HG03097 (cell line): ENCODE data around the gene RXRB.

Experiments used
- ATAC-seq: cut with Tn5 transposase; IDR thresholded peaks from one replicate; pipeline ENCODE4 v1.9.1; 2021; ENCODE audit not compliant: unreplicated experiment, low FRiP score

RXRB gene

DNA sequence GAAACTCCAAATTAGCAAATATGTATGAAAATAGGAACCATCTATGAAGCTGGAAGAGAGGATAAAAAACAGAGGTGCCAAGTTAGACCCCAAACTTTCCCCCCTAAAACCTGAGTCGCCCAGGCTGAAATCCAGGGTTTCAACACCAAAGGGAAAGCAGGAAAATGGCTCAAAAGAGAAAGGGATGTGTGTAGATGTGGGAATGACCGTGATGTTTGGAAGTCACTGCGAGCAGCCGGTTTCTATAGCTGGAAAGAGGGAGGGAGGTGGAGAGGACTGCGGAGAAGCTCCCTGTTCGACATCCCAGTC is 12.3 kb upstream of the RXRB start:
- no peak for ATAC-seq

GRCh38 chr6:33211666-33212422 is 11.4 kb upstream of the RXRB start:
- ATAC-seq: no peak

DNA sequence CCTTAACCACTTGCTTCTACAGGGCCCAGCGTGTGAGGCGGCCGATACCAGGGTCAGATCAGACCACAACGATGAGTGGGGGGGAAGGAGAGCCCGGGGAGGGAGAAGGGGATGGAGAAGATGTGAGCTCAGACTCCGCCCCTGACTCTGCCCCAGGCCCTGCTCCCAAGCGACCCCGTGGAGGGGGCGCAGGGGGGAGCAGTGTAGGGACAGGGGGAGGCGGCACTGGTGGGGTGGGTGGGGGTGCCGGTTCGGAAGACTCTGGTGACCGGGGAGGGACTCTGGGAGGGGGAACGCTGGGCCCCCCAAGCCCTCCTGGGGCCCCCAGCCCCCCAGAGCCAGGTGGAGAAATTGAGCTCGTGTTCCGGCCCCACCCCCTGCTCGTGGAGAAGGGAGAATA is 10.7 kb upstream of the RXRB start:
- ATAC-seq: no peak

GRCh38 chr6:33209856-33210255 is 9.4 kb upstream of the RXRB start:
- no peak for ATAC-seq

GRCh38 chr6:33208091-33208967 is 7.9 kb upstream of the RXRB start, which contains the start of gene RING1:
Gene RING1 (plus strand): TSS chr6:33208500. CDS start chr6:33208823, 323 bp downstream.
- ATAC-seq: no peak

- no peak for ATAC-seq
Observed at GRCh38 chr6:33207552-33208090, 7.2 kb upstream of the RXRB start.

DNA sequence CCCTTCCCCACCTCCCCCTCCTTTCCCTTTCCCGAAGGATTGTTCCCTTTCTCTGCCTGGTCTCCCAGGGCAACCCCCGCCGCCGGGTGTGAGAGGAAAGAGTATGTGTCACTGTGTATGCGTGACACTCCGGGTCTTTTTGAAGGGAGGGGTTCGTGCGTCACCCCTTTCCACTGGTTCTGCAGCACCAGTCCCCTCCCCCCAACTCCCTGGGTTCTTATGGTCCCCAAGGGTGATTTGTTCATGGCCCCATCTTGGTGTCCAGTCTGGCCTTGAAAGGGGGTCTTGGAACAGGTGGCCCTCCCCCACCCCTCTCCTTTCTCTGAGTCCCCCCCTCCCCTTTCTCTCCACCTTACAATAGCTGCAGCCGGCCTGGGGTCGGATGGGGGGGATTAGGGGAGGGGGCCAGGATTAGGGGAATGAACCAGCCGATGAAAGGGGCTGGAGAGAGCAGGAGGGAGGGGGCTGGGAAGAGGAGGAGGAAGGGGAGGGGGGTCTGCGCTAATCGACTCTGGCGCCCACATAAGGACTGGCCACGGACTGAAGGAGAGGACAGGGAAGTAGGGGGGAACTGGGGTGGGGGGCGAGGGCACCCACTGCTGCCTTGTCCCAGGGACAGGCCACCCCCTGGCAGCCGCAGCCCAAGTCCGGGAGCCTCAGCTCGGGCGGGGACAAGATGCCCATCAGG is 6.5 kb upstream of the RXRB start:
- ATAC-seq: no peak

DNA sequence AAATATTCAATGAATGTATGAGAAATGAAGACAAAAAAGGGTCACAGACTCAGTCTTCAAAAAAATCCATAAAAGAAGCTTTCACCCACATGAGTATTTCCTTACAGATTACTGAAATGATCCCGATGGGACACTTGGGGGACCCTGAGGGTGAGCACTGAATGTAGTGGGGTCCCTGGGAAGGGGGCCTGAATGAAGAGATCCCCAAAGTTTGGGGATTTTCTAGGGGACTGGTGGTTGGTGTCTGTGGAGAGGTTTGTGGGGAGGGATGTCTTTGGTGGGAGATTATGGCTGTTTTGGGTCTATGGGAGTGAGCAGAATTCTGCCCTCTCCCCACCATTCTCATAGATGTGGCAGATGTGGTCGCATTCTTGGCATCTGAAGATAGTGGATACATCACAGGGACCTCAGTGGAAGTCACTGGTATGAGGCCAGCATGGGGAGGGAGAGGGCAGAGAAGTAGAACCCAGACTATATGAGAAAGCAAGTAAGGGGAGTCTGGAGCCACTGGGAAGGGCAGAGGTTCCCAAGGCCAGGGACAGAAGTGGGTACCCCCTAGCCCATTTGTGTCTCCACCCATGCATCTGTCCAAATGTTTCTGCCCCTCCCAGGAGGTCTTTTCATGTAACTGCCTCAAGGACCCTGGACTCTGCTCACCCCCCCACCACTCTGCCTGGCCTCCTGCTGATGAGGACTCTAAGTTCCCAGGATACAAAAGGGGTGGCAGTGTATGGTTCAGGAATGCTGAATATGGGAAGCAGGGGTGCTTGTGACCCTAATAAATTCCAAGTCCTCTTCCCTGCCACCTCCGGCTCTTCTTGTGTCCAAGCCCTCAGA is 5.8 kb upstream of the RXRB start:
- ATAC-seq: no peak

DNA sequence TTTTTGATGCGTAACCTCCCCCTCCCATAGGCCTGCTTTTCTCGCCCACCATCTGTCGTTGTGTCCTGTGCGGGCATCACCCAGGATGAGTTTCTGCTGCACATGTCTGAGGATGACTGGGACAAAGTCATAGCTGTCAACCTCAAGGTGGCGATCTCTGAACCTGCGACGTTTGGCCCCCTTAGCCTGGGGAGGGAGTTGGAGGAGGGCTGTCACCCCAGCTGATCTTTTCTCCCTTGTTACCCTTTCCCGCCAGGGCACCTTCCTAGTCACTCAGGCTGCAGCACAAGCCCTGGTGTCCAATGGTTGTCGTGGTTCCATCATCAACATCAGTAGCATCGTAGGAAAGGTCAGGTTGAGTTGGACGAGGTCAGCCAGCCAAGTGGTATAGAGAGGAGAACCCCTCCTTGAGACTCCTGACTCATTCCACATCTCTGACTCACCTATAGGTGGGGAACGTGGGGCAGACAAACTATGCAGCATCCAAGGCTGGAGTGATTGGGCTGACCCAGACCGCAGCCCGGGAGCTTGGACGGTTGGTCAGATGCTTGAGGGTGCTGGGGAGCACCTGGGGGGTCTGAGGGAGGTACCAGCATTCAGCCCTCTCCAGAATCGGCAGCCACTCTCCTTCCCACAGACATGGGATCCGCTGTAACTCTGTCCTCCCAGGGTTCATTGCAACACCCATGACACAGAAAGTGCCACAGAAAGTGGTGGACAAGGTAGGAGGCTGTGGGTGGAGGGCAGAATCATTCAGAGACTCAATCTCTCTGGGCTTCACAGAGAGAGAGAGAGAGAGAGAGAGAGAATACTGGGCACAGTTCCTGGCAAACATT is 4.9 kb upstream of the RXRB start:
- no peak for ATAC-seq

GRCh38 chr6:33204415-33205190 is 4.1 kb upstream of the RXRB start, which contains the start of gene HSD17B8:
Gene HSD17B8 (plus strand): TSS chr6:33204655. CDS start chr6:33204669, 14 bp downstream.
- ATAC-seq: peak; percentile 32

GRCh38 chr6:33204165-33204414 is 3.6 kb upstream of the RXRB start:
- no peak for ATAC-seq

DNA sequence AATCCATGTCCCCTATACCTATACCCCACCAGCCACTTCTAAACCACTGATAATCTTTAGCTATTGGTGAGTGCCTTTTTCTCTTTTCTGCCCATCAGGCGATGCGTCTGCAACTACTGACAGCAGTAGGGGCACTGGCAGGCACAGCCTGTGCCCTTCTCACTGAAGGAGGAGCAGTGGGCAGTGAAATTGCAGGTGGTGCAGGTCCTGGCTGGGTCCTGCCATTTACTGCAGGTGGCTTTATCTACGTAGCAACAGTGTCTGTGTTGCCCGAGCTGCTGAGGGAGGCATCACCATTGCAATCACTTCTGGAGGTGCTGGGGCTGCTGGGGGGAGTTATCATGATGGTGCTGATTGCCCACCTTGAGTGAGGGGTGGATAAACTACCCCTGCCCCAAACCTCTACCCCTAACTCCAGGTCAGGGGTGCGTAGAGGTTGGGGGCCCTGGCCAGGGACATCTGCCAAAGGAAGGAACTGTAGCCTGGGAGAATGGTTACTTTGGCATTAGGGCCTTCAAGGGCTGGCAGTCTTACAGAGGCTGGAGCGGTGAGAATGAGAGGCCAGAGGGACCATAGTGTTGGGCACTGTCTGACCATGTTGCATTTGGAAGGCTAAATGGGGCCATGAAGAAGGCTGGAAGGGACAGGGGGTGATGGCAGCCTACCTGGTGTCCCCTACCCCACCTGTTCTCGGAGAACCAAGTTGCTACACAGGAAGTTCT is 3.1 kb upstream of the RXRB start:
- no peak for ATAC-seq

DNA sequence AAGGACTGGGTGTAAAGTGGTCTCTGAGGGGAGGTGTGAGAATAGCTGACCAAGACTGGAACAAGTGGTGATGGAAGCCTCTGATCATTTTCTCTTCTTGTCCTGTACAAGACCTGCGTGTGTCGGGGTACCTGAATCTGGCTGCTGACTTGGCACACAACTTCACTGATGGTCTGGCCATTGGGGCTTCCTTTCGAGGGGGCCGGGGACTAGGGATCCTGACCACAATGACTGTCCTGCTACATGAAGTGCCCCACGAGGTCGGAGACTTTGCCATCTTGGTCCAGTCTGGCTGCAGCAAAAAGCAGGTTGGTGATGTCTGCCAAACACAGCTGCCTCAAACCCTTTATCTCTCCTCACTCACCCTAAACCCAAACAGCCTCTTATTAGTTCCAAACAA is 2.3 kb upstream of the RXRB start:
- ATAC-seq: no peak

- ATAC-seq: no peak
Observed at GRCh38 chr6:33201935-33202334, 1.5 kb upstream of the RXRB start.

DNA sequence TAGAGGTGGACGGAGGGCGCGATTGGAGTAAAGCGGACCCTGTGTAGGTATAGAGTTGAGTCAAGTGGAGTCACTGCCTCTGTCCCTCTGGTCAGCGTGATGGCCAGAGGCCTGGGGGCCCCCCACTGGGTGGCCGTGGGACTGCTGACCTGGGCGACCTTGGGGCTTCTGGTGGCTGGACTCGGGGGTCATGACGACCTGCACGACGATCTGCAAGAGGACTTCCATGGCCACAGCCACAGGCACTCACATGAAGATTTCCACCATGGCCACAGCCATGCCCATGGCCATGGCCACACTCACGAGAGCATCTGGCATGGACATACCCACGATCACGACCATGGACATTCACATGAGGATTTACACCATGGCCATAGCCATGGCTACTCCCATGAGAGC is 681 bp upstream of the RXRB start:
- peak; percentile 1 for ATAC-seq

GRCh38 chr6:33199687-33200218 is 712 bp downstream of the RXRB start:
- peak; percentile 24 for ATAC-seq

- no peak for ATAC-seq
Observed at GRCh38 chr6:33198853-33199436, 1.5 kb downstream of the RXRB start.
